Osteocyte (in vitro differentiated cells): ENCODE data around the gene SPATC1L. TPM values are rescaled to one million over a fixed set of nuclear protein-coding genes. Genes with fewer than 3 reads are reported as not detected.
A peak's percentile ranks its signal among the peaks of the same experiment; 100 is the strongest.

Experiments
- DNase-seq: peaks from one replicate; pipeline ENCODE4 v3.0.0; 2021; ENCODE audit warnings: mixed read lengths; ENCODE audit not compliant: unreplicated experiment; ENCODE audit errors: extremely low spot score
- H3K27ac Mint-ChIP-seq: one replicate; pipeline ENCODE4 v1.8.0; 2021; ENCODE audit warnings: mild to moderate bottlenecking, mixed read lengths; ENCODE audit not compliant: unreplicated experiment
- H3K27me3 Mint-ChIP-seq: one replicate; pipeline ENCODE4 v1.8.0; 2021; ENCODE audit warnings: mixed read lengths; ENCODE audit not compliant: unreplicated experiment
- H3K36me3 Mint-ChIP-seq: one replicate; pipeline ENCODE4 v1.8.0; 2021; ENCODE audit warnings: mixed read lengths; ENCODE audit not compliant: unreplicated experiment
- H3K4me1 Mint-ChIP-seq: one replicate; pipeline ENCODE4 v1.8.0; 2021; ENCODE audit warnings: mixed read lengths; ENCODE audit not compliant: unreplicated experiment
- H3K4me3 Mint-ChIP-seq: one replicate; pipeline ENCODE4 v1.8.0; 2021; ENCODE audit warnings: mild to moderate bottlenecking, moderate library complexity, mixed read lengths; ENCODE audit not compliant: unreplicated experiment
- H3K9me3 Mint-ChIP-seq: one replicate; pipeline ENCODE4 v1.8.0; 2021; ENCODE audit warnings: mixed read lengths; ENCODE audit not compliant: unreplicated experiment
- total RNA-seq: library from RNA; stranded (reverse); gene quantifications from 2 replicates; pipeline ENCODE4 v1.2.1, GENCODE V29; 2021
- TF ChIP-seq, protein P1 (sequence below): fragments of 200-600 bp; sonication (generic); IDR thresholded peaks from 2 replicates; pipeline ENCODE4 v1.5.0; 2021; ENCODE audit warnings: antibody characterized with exemption, mild to moderate bottlenecking, moderate library complexity

The SPATC1L gene
- total RNA-seq, 1 donor from 2014 or later: 18.9 TPM

DNA sequence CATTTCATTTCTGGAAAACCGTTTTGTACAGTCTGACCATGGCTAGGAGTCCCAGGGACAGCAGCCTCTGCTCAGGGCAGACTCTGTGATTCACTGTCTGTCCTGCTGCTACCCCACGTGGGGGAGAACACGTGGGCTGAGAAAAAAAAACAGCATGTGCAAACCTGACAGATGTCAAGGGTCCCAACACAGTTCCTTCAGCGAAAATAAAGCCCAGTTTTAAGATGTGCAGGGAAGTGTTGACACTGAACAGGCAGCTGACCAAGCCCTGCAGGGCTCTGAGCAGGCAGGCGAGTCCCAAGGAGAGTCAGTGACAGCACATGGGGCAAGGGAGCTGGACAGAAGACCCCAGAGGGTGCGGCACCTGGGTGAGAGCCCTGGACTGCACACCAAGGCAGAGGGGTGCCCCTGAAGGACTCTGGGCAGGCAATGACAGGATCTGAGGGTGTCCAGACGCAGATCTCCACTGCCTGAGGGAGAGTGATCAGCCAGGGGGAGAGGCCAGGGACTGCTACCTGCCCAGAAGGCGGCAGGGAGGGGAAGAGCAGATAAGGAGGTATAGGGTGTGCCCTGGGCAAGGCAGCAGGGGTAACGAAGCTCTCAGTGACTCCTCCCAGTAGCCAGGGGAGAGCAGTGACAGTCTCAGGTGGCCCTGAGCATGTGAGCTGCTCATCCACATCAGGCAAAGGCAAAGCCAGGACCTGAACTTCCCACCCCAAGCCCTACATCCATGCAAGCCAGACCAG, 5.1 kb upstream of the SPATC1L start:
- Mint-ChIP-seq H3K4me3 (no peak overlapping the region), H3K27ac (peak overlapping the region; percentile 84)

DNA sequence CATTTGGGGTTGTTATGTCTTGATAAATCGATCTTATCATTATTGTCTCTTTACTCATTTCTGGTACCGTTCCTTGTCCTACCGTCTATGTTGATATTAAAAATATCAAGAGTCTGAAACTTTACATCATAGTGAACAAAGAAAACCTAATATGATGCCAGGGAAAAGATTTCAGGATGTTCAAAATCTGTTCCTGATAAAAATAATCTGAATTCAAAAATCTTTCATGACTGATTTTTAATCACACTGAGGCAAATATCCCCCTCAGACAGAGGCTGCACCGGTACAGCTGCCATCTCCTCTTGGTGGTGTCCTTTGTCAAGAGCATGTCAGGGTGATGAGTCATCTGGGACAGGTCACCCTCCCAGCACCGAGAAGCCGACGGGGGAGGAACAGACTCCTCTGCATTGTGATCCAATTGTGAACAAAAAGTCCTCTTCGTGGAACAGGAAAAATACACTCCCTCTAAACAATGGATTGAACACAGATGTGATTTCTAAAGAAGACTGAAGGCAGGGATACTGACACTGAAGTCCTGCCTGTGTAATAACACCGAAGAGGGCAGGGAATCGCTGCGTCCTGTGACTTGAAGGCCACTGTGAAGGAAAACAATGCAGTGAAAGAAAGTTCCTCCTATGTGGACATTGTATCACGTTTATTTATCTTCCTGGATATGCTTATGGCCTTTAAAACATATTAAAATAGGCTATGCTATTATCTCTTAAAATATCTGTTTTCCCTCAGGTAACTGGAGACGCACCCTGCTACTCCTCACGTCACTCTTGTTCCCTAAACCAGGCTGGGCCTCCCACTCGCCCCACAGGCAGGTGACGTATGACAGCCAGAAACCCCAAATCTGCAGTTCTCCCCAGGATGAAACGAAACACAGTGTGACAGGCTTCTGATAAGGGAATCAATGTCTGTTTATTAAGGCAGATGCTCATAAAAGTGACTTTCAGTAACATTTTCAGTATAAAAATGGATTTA, 4.3 kb upstream of the SPATC1L start:
- TF ChIP-seq, protein P1, sequence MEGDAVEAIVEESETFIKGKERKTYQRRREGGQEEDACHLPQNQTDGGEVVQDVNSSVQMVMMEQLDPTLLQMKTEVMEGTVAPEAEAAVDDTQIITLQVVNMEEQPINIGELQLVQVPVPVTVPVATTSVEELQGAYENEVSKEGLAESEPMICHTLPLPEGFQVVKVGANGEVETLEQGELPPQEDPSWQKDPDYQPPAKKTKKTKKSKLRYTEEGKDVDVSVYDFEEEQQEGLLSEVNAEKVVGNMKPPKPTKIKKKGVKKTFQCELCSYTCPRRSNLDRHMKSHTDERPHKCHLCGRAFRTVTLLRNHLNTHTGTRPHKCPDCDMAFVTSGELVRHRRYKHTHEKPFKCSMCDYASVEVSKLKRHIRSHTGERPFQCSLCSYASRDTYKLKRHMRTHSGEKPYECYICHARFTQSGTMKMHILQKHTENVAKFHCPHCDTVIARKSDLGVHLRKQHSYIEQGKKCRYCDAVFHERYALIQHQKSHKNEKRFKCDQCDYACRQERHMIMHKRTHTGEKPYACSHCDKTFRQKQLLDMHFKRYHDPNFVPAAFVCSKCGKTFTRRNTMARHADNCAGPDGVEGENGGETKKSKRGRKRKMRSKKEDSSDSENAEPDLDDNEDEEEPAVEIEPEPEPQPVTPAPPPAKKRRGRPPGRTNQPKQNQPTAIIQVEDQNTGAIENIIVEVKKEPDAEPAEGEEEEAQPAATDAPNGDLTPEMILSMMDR: no peak
- Mint-ChIP-seq H3K4me1 (peaks cover 41% of the 10 kb centered on the region), H3K27me3 (no peaks in the 10 kb centered on the region), H3K9me3 (no peaks in the 10 kb centered on the region), H3K4me3 (no peak overlapping the region), H3K36me3 (peaks cover 11% of the 10 kb centered on the region), H3K27ac (peak overlapping the region; percentile 84)
- peak; percentile 81 for DNase-seq

More for the DNA sequence above, 5.1 kb upstream of the SPATC1L start:
- Mint-ChIP-seq H3K4me1 (peaks cover 41% of the 10 kb centered on the region), H3K27me3 (no peaks in the 10 kb centered on the region), H3K36me3 (peaks cover 19% of the 10 kb centered on the region), H3K9me3 (no peaks in the 10 kb centered on the region)
- TF ChIP-seq, protein P1: no peak
- peak; percentile 81 for DNase-seq

DNA sequence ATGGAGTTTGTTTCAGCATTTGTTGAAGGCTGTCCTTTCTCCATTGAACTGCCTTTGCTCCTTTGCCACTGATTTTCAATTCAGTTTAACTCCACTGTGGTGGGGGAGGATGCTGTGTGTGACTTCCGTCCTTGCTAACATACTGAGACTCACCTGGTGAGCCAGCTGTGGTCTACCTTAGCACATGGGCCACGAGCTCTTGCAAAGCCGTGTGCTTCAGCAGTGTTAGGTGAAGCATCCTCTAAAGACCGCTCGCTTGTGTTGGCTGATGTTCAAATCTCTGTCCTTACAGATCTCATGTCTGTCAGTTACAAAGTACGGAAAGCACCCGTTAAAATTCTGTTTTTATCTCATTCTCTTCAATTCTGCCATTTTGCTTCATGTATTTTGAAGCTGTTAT, 3.6 kb upstream of the SPATC1L start:
- peaks cover 9% of the 10 kb centered on the region for H3K36me3 Mint-ChIP-seq
- H3K27me3 Mint-ChIP-seq: no peaks in the 10 kb centered on the region
- H3K9me3 Mint-ChIP-seq: no peaks in the 10 kb centered on the region
- H3K4me1 Mint-ChIP-seq: peaks cover 44% of the 10 kb centered on the region
- no peak overlapping the region for H3K4me3 Mint-ChIP-seq
- H3K27ac Mint-ChIP-seq: peak overlapping the region; percentile 84
- TF ChIP-seq, protein P1: no peak
- no peak for DNase-seq

DNA sequence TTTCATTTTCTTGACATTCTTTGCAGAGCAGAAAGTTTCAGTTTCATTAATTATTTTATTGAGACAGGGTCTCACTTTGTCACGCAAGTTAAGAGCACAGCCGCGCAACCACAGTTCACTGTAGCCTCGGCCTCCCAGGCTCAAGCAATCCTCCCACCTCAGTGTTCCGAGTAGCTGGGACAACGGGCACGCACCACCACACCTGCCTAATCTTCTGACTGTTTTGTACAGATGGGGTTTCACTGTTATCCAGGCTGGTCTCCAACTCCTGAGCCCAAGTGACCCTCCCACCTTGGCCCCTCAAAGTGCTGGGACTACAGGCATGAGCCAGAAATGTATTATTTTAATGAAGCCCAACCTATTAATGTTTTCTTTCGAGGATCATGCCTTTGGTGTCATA, 3.0 kb upstream of the SPATC1L start:
- Mint-ChIP-seq H3K4me3 (no peak overlapping the region), H3K4me1 (peaks cover 44% of the 10 kb centered on the region), H3K36me3 (peaks cover 9% of the 10 kb centered on the region), H3K27me3 (no peaks in the 10 kb centered on the region), H3K9me3 (no peaks in the 10 kb centered on the region), H3K27ac (no peak overlapping the region)
- DNase-seq: no peak
- TF ChIP-seq, protein P1: no peak

DNA sequence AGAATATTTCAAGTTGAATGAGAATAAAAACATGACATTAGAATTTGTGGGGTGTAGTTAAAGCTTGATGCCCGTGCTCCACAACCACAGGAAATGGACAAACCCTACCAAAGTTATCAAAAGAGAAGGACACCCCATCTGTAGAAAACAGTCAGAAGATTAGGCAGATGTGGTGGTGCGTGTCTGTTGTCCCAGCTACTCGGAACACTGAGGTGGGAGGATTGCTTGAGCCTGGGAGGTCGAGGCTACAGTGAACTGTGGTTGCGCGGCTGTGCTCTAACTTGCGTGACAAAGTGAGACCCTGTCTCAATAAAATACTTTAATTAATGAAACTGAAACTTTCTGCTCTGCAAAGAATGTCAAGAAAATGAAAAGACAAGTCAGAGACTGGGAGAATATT, 1.5 kb upstream of the SPATC1L start:
- Mint-ChIP-seq H3K9me3 (no peaks in the 10 kb centered on the region), H3K4me3 (peak overlapping the region; percentile 89), H3K36me3 (peaks cover 9% of the 10 kb centered on the region), H3K27ac (peak overlapping the region; percentile 38), H3K27me3 (no peaks in the 10 kb centered on the region), H3K4me1 (peaks cover 38% of the 10 kb centered on the region)
- no peak for DNase-seq
- TF ChIP-seq, protein P1: no peak
